Measurements from ENCODE around the gene ADAMTS19. TPM values are rescaled to one million over a fixed set of nuclear protein-coding genes. Genes with fewer than 3 reads are reported as not detected.
"Not testable (repeated sequence)": the region's sequence is repeated elsewhere in the genome, so short reads cannot be mapped to it uniquely, and the experiment has no call there.

The ADAMTS19 gene
- total RNA-seq, 1 experiment from 2014 or later = 1.7 TPM

DNA sequence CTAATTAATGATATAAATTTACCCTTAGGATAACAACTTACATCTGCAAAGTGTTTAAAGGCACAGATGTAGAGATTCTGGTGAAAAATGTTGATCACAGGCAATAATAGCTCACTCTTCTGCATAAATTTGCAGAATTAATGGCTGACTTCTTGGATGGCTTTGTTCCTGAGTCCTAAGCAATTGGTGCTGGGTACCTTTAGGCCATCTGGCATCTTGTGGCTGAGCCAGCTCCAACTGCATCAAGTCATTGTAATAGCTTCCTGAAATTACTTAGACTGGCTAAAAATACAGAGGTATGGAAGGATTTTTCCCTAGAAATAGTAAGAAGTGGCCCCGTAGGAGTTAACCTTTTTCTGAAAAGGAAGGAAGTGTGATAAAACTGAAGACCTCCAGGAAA lies 169.5 kb downstream of the ADAMTS19 start:
- H3K36me3 ChIP-seq = no peaks in the 10 kb centered on the region
- no peak for DNase-seq
- H3K9me3 ChIP-seq = no peaks in the 10 kb centered on the region
- no peak overlapping the region for H3K4me3 ChIP-seq
- H3K27me3 ChIP-seq = no peaks in the 10 kb centered on the region

DNA sequence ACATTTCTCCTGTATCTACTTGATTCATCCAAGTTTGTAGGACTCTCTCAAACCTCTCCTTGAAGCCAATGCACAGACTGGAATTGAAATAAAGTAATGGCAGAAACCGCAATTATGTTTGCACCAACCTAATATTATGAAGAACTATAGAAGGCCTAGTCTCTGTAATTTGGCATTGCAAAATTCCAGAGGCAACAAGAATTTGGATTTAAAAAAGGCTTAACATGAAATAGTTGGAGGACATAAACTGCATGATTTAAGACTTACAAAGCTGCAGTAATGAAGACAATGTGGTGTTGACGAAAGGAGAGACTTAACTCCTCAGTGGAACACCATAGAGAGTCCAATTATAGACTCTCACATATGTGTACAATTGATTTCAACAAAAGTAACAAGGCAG lies 170.0 kb downstream of the ADAMTS19 start:
- Histone ChIP-seq H3K36me3 (no peaks in the 10 kb centered on the region), H3K9me3 (no peaks in the 10 kb centered on the region), H3K4me3 (no peak overlapping the region), H3K27me3 (no peaks in the 10 kb centered on the region)
- DNase-seq = no peak

DNA sequence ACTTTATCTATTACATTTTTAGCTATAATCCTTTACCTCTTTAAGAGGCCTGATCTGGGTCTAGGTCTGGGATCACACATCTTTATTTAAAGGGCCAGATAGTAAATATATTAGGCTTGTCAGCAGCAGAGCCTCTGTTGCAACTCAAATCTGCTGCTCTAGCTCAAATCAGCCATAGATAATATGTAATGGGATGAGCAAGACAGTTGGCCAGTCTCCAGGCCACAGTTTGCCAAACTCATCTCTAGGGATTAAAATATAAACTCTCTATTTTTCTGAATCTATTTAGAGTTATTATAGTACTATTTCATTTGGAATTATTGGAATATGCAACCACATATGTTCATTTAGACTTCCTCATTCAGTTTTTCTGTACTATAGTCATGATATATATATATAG lies 171.9 kb downstream of the ADAMTS19 start:
- Histone ChIP-seq H3K4me3 (no peak overlapping the region), H3K9me3 (no peaks in the 10 kb centered on the region), H3K36me3 (no peaks in the 10 kb centered on the region), H3K27me3 (no peaks in the 10 kb centered on the region)
- DNase-seq = peak; percentile 33

DNA sequence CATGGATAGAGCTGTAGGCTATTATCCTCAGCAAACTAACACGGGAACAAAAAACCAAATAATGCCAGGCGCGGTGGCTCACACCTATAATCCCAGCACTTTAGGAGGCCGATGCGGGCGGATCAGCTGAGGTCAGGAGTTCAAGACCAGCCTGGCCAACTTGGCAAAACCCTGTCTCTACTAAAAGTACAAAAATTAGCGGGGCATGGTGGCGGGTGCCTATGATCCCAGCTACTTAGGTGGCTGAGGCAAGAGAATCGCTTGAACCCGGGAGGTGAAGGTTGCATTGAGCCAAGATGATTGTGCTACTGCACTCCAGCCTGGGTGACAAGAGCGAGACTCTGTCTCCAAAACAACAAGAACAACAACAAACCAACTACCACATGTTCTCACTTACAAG lies 177.4 kb downstream of the ADAMTS19 start:
- H3K36me3 ChIP-seq, H3K9me3 ChIP-seq, H3K4me3 ChIP-seq, H3K27me3 ChIP-seq, DNase-seq: not testable (repeated sequence)

DNA sequence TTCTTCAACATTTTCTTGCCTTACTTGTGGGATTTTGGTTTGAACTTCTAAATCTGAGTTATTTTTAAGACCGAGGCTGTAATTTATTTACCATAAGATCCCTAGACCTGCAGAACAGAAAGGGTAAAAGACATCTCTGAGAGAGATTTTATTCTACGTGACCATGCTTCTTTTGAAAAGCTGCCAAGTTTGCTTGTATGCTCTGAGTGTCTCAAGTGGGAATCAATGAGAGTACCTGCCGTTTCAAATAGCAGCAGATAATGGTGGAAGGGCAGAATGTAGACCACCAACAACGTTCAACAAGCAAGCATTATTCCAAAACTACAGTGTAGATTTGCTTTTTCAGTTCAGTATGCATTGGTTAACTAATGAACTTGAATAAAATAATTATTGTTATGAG lies 179.2 kb downstream of the ADAMTS19 start:
- Histone ChIP-seq H3K4me3 (no peak overlapping the region), H3K36me3 (no peaks in the 10 kb centered on the region), H3K9me3 (no peaks in the 10 kb centered on the region), H3K27me3 (no peaks in the 10 kb centered on the region)
- no peak for DNase-seq

DNA sequence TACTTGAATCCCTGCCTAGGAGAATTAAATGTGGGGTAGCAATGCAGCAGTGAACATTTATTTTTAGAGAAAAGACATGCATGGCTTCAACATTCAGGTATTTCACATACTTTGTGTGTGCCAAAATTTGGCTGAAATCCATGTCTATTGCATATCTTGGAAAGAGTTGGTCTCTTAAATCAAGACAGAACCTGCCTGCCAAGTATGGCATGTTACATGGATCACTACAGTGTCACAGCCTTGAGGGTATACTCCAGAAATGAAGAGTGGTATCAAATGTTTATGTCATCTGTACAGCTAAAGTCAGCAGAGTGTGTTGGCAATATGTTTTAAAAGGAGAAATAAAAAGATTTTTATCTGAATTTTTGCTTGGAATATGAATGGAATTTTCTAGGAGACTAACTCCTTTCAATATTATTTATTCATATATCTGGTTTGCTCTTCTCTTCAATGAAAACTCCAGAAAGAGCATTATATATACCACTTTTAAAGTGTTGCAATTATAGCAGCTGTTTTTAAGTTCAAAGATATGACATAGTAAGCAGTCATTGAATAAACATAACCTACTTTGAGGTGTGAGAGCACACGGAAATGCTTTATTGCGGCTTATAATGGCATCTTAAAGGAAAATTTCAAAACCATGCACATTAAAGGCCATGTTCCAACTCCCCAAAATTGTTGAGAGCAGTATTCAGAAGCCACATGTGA lies 192.4 kb downstream of the ADAMTS19 start:
- Histone ChIP-seq H3K9me3 (no peaks in the 10 kb centered on the region), H3K27me3 (no peaks in the 10 kb centered on the region), H3K36me3 (no peaks in the 10 kb centered on the region), H3K4me3 (no peak overlapping the region)
- no peak for DNase-seq

DNA sequence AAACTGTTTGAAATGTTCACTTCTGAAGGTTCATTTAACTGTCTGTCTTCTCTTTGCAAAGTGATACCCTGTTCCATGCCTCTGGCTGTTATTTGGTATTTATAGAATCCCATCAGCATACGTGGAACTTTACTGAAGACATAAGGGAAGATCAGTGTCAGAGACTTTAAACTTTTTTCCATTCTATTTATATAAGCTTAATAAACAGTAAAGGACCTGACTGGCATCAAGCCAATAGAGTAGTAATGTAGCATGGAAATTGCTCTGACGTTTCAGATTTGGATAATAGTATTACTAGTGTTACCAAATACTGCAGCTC lies 192.9 kb downstream of the ADAMTS19 start:
- no peaks in the 10 kb centered on the region for H3K36me3 ChIP-seq
- H3K4me3 ChIP-seq = no peak overlapping the region
- DNase-seq = no peak
- H3K27me3 ChIP-seq = no peaks in the 10 kb centered on the region
- H3K9me3 ChIP-seq = no peaks in the 10 kb centered on the region

DNA sequence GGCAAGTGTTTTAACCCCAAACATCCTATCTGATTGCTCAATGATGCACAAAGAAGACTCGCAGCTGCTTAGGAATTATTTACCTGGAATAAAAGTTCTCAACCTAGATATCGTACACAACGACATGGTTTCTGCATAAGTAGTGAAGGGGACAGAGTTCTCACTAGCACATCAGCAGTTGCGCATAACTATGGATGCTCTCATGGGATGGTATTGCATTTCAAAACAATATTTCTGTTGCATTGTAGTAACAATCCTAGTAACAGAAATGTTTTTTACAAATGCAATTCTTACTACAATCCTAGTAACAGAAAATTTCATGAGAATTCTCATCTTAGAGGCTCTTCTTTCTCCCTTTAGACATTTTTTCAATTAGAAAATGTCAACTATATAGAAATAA lies 193.3 kb downstream of the ADAMTS19 start:
- Histone ChIP-seq H3K4me3 (no peak overlapping the region), H3K27me3 (no peaks in the 10 kb centered on the region), H3K36me3 (no peaks in the 10 kb centered on the region), H3K9me3 (no peaks in the 10 kb centered on the region)
- no peak for DNase-seq

DNA sequence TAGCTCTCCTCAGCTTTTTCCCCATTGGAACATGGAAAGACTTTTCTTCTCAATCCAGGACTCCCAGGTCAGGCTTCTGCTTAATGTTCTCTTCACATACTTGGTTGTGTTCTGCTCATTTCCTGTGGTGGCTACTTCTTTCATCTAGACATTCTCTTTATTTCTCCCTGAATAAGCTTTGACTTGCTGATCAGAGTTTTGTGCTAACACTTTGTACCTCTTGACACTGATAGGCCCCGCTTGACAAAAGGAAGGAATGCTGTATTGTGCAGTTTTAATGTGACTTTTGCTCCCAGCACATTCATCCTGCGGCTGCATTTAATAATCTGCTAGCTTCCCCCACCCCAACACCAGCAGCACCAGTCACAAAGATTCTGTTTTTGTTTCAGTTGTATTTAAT lies 196.9 kb downstream of the ADAMTS19 start:
- Histone ChIP-seq H3K27me3 (no peaks in the 10 kb centered on the region), H3K9me3 (no peaks in the 10 kb centered on the region), H3K4me3 (no peak overlapping the region), H3K36me3 (no peaks in the 10 kb centered on the region)
- DNase-seq = no peak

DNA sequence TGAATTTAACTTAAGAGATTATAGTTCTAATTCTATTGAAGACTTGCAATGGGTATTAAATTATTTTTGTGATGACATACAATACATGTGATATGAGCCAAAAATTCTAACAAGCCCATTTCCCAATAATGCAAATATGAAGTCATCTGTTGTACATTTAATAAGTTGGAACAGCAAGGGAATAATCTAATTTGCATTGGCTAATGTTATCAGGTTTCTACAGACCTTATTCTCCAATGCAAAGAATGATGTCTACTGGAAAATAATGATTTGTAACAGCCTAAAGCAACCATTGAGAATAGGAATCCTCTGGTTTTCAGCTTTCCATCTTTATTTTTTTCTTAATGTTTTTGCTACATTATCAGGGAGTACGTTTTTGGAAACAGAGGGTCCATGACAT lies 198.7 kb downstream of the ADAMTS19 start:
- H3K4me3 ChIP-seq = no peak overlapping the region
- no peak for DNase-seq
- H3K9me3 ChIP-seq = no peaks in the 10 kb centered on the region
- no peaks in the 10 kb centered on the region for H3K27me3 ChIP-seq
- H3K36me3 ChIP-seq = no peaks in the 10 kb centered on the region

DNA sequence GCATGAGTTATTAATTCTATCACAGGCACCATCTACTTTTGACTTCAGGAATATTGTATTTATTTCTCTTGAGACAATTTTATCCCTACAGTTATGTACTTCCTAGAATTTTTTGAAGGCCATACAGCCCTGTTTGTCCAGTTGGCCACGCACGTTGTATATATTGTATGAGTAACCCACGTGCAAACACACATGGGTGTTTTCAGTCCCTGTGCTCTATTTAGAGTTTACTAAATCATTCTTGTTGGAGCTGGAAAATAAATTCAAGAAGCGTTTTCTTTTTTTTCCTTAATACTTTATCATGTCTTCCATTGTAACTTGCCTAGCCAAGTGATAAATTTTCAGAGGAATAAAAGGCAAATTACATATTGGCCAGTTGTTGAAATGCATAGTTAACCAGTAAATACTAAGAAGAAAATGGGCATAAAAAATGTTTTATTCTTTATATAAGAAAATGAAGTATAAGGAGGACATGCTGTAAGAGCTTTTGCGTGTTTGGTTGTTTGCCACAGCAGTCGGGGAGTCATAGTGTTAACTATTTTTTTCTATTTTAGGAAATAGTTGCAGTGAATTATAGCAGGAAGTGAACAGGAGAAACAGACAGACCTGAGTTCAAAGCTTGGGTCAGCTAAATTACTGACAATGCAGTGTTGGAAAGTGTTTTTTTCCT lies 201.4 kb downstream of the ADAMTS19 start:
- Histone ChIP-seq H3K36me3 (no peaks in the 10 kb centered on the region), H3K4me3 (no peak overlapping the region), H3K9me3 (0 out of 2 replicates have a peak, but pooled peaks cover under 1% of the 10 kb centered on the region), H3K27me3 (no peaks in the 10 kb centered on the region)
- DNase-seq = no peak

DNA sequence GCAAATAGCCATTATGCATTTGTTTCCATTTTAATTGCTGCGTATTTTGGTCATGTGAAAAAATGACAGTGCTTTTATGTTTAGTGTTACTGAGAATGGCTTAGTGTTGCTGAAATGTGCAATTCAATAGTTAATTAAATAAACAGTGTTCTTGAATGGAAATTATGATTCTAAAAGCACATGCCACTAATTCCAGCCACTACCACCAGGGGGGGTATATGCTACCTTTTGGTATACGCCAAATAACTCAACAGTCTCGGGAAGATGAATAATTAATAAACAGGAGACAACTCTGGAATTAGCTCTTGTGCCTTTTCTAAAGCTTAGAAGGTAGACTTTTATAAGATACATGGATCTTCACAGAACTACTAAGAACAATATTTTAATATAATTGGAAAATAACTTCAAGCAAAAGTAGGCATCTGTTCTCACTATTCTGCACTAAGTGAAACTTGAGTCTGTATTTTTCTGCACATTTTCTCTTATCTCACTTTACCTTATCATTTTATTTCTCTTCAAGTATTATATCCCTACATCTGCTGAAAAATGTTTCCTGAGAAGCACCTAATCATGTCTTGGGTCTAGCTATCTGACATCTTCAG lies 204.3 kb downstream of the ADAMTS19 start:
- Histone ChIP-seq H3K4me3 (no peak overlapping the region), H3K36me3 (no peaks in the 10 kb centered on the region), H3K9me3 (peaks cover 6% of the 10 kb centered on the region), H3K27me3 (no peaks in the 10 kb centered on the region)
- peak; percentile 41 for DNase-seq

DNA sequence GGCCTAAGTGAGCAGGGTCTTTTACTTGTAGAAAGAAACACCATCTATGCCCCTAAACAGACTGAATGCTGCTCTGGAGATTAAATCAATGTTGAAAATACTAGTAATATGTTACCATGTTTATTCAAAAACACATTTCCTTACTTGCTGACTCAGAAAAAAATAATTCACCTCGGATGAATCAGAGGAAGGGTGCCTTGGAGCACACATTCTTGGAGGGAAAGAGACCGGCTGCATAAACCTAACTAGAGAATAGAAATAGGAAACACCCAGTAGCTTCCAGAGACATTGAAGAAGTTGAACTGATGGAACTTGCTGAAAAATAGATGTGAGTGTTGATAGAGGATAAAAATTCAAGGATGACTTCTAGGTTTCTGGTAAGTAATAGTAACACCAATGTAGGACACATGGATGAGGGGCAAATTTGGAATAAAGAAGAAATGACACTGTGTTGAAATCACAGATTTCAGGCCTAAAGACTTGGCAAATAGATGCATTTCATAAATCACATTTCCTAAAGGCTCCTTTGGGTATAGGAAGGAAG lies 210.9 kb downstream of the ADAMTS19 start:
- Histone ChIP-seq H3K9me3 (peaks cover 7% of the 10 kb centered on the region), H3K36me3 (no peaks in the 10 kb centered on the region), H3K4me3 (no peak overlapping the region), H3K27me3 (no peaks in the 10 kb centered on the region)
- DNase-seq = peak; percentile 52

DNA sequence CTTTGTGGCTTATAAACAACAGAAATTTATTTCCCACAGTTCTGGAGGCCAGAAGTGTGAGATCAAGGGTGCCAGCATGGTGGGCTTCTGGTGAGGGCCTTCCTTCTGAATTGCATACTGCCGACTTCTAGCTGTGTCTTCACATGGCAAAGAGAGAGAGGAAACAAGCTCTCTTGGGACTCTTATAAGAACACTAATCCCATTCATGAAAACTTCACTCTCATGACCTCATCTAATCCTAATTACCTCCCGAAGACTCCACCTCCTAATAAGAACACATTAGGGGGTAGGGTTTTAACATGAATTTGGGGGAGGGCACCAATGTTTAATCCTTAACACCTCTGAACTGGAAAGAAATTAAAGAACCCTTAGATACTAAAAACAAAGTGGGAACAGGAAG lies 211.9 kb downstream of the ADAMTS19 start:
- H3K36me3 ChIP-seq = no peaks in the 10 kb centered on the region
- peaks cover 5% of the 10 kb centered on the region for H3K9me3 ChIP-seq
- H3K4me3 ChIP-seq = no peak overlapping the region
- H3K27me3 ChIP-seq = no peaks in the 10 kb centered on the region
- DNase-seq = no peak

DNA sequence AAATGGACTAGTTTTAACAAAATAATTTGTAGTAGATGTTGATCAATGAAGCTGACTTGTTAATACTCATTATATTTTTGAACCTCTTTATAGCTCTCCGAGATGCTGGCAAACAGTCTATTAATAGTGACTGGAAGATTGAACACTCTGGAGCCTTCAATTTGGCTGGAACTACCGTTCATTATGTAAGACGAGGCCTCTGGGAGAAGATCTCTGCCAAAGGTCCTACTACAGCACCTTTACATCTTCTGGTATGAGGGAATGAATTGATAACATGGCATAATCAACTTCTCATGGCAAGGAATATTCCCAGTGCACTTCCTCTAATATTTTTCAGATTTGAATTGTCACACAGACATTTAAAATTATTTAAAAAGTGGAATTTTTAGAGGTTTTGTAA lies 219.6 kb downstream of the ADAMTS19 start:
- Histone ChIP-seq H3K9me3 (no peaks in the 10 kb centered on the region), H3K36me3 (no peaks in the 10 kb centered on the region), H3K27me3 (no peaks in the 10 kb centered on the region), H3K4me3 (no peak overlapping the region)
- no peak for DNase-seq

DNA sequence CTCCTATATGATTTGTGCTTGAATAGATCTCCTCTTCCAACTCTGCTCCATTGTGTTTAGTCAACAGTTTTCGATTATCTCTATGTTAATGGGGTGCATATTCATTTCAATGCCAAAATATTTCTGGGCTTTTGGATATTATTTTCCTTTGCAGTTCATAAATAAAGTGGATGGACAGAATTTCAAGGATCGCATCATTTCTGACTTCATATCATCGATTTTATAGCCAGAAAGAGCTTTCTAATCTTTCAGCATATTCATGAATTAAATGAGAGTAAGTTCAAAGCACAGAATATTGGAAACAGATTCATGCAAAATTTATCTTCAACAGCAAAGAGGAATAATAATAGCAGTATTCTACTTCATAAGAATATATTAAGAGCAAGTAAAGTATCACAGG lies 227.8 kb downstream of the ADAMTS19 start:
- no peak for DNase-seq
- Histone ChIP-seq H3K9me3 (no peaks in the 10 kb centered on the region), H3K27me3 (no peaks in the 10 kb centered on the region), H3K36me3 (no peaks in the 10 kb centered on the region), H3K4me3 (no peak overlapping the region)

DNA sequence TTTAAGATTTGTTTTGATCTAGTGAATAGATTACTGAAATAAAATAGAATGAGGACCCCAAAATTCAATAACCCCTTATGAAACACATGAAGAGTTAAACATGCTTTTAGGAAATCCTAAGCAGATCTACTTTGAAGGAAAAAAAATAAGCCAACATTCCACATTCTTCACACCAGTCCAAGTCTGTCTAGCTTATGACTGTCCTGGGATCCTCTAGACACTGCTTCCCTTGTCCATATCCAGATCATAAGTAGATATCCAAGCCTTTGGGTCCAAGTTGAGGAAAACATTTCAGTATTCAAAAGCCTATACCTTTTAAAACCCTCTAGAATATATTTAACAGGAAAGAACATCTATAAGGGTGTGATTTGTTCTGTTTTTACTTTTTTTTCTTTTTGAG lies 228.9 kb downstream of the ADAMTS19 start:
- no peaks in the 10 kb centered on the region for H3K36me3 ChIP-seq
- no peaks in the 10 kb centered on the region for H3K9me3 ChIP-seq
- H3K4me3 ChIP-seq = no peak overlapping the region
- H3K27me3 ChIP-seq = no peaks in the 10 kb centered on the region
- DNase-seq = no peak

DNA sequence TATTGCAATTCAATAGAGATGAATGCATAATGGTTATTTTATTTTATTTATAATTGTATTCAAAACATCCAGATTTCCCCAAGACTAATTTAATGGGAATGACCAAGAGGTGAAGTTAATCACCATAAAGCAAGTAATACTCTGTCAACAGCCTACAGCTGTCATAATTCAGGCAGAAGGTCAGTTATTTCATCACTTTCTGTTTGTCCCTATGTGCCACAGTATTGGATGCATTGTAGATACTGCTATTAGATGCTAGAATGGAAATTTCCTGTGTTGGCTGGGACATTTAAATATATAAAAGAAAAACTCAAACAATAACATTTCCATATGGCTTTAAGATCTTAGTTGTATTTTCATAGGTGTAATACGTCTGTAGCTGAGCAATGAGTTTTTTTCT lies 231.1 kb downstream of the ADAMTS19 start:
- Histone ChIP-seq H3K27me3 (no peaks in the 10 kb centered on the region), H3K4me3 (no peak overlapping the region), H3K36me3 (no peaks in the 10 kb centered on the region), H3K9me3 (no peaks in the 10 kb centered on the region)
- no peak for DNase-seq
